ENCODE measurements around the gene OSBP2. TPM values are rescaled to one million over a fixed set of nuclear protein-coding genes. Genes with fewer than 3 reads are reported as not detected.

Gene OSBP2
- total and polyA plus RNA-seq, 10 of the 15 experiments (the other 5 are each of a cell fraction or from before 2014, with no cell fraction given), result 0.11 to 7.7 (median 3.6) TPM

- Histone ChIP-seq H3K9me3 (replicated peaks; ENCODE audit: control insufficient read depth, insufficient read depth, low read length) (no peaks in the 10 kb centered on the region), H2AFZ (ENCODE audit: control insufficient read depth, low read depth, low read length) (no peak overlapping the region), H3K4me1 (ENCODE audit: control insufficient read depth, insufficient read depth, low read length) (no peaks in the 10 kb centered on the region), H3K79me2 (ENCODE audit: control insufficient read depth, insufficient read depth, low read length) (no peaks in the 10 kb centered on the region), H3K27ac (ENCODE audit: control insufficient read depth, insufficient read depth) (no peak overlapping the region), H3K4me2 (ENCODE audit: control insufficient read depth, insufficient read depth) (no peak overlapping the region), H3K4me3 (no peak overlapping the region), H3K9ac (ENCODE audit: control insufficient read depth, insufficient read depth, low read length) (no peak overlapping the region), H3K27me3 (replicated peaks in 1 of 2; ENCODE audit: control insufficient read depth in 2 of 2, insufficient read depth in 2 of 2, low read length in 1 of 2) (no peaks in the 10 kb centered on the region), H4K20me1 (ENCODE audit: control insufficient read depth, insufficient read depth) (no peaks in the 10 kb centered on the region; the same call in 1 of the 2 replicates), H3K36me3 (ENCODE audit: control insufficient read depth in 2 of 2, insufficient read depth in 2 of 2, low read length in 1 of 2) (peaks cover 0 to 15% of the 10 kb centered on the region in 2 experiments; a peak in 2 of 4 replicates)
- in situ Hi-C loops (cut with MboI) (no loop called here), intact Hi-C loops (cut with micrococcal nuclease; ENCODE audit: unreplicated experiment) (loop anchor here (5.0 kb wide), 1 partner anchor 128 kb away; no protein-coding TSS in a partner anchor)
- ATAC-seq, result no peak
- TF ChIP-seq ZNF24 (IDR thresholded peaks at IDR 0.05) (no peak), HDGF (IDR thresholded peaks at IDR 0.05) (no peak), KAT2A (conservative IDR thresholded peaks at IDR 0.05; ENCODE audit: control insufficient read depth, low read depth, low read length) (no peak), PBX3 (IDR thresholded peaks at IDR 0.05; ENCODE audit: insufficient replicate concordance, low read depth, low read length) (no peak), EP300 (IDR thresholded peaks at IDR 0.05; ENCODE audit: borderline replicate concordance in 1 of 2, control insufficient read depth in 1 of 2, low read depth in 2 of 2, low read length in 2 of 2) (no peak), ZNF207 (IDR thresholded peaks at IDR 0.05; ENCODE audit: borderline replicate concordance) (no peak), ATF3 (IDR thresholded peaks at IDR 0.05; ENCODE audit: borderline replicate concordance, extremely low read depth, low read depth, low read length) (no peak), RAD21 (IDR thresholded peaks at IDR 0.05; ENCODE audit: insufficient read depth, low read depth, low read length) (no peak), RCOR1 (conservative IDR thresholded peaks at IDR 0.05; ENCODE audit: low read depth, low read length) (no peak), ATF2 (IDR thresholded peaks at IDR 0.05; ENCODE audit: low read length) (no peak), PKNOX1 (IDR thresholded peaks at IDR 0.05) (no peak), HDAC2 (IDR thresholded peaks at IDR 0.05) (no peak), ZBTB33 (IDR thresholded peaks at IDR 0.05) (no peak), SUPT20H (IDR thresholded peaks at IDR 0.05; ENCODE audit: borderline replicate concordance, control insufficient read depth, low read depth, low read length) (no peak)
- no peak for FAIRE-seq
- POLR2A ChIA-PET, result no interaction called here
- CTCF ChIA-PET, result interaction anchor here (0.6 to 2.8 kb wide), 9 partner anchors 11 to 785 kb away, joined by 3 to 13 read pairs (median 4); partner anchors contain the start of gene SLC35E4
- 28% methylated on average over 9 of the region's 9 CpGs for WGBS (ENCODE audit: insufficient coverage, insufficient replicate concordance, low lambda C conversion rate, missing lambda C conversion rate)
- SMC1A ChIA-PET (ENCODE audit: uncharacterized antibody, unreplicated experiment), result no interaction called here
- BruUV-seq (replicated peaks), result no TSS peak
- no peak for DNase-seq (ENCODE audit: low read depth, low spot score)
- RAD21 ChIA-PET (ENCODE audit: unreplicated experiment), result interaction anchor here (0.6 to 1.0 kb wide), 3 partner anchors 30 to 34 kb away, joined by 4 to 5 read pairs (median 4); no protein-coding TSS in a partner anchor
These were observed 195.4 kb downstream of the OSBP2 start for GRCh38 chr22:30889996-30890480.
